Measurements from ENCODE around the gene SORL1. TPM values are rescaled to one million over a fixed set of nuclear protein-coding genes. Genes with fewer than 3 reads are reported as not detected.
A peak's percentile ranks its signal among the peaks of the same experiment; 100 is the strongest.

Gene SORL1
- total RNA-seq, 1 donor from 2014 or later, result 7.1 TPM

DNA sequence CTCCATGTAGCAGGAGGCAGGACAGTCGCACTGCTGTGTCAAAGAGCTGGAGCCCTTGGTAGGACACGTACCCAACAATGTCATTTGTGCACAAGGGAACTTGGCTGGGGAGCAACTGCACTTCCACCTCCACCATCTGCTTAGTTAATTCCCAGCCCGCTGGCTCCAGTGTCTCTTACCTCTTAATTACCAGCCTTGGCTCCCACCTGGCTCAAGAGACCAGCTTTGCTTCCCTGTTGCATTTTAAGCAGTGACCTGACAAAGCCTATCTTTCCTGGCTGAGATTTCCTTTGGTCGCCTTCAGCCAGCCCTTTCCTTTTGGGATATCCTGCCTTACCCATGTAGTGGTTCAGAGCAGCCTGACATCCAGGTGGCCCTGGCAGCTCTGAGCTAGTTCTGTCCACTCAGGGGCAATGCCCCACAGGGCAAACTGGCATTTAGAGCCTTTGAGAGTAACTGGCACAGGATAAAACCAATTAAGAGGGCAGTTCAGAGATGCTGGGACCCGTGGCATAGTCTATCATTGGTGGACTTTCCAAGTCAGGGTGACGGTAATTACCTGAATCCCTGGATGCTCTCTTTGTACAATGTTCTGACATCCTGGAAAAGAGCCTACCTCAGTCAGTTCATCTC, 213.2 kb downstream of the SORL1 start:
- intact Hi-C loops (cut with micrococcal nuclease), result no loop called here
- H3K9me3 ChIP-seq (replicated peaks), result peaks cover 5% of the 10 kb centered on the region
- no peak overlapping the region for H3K27ac ChIP-seq (replicated peaks)
- TF ChIP-seq, protein P1, sequence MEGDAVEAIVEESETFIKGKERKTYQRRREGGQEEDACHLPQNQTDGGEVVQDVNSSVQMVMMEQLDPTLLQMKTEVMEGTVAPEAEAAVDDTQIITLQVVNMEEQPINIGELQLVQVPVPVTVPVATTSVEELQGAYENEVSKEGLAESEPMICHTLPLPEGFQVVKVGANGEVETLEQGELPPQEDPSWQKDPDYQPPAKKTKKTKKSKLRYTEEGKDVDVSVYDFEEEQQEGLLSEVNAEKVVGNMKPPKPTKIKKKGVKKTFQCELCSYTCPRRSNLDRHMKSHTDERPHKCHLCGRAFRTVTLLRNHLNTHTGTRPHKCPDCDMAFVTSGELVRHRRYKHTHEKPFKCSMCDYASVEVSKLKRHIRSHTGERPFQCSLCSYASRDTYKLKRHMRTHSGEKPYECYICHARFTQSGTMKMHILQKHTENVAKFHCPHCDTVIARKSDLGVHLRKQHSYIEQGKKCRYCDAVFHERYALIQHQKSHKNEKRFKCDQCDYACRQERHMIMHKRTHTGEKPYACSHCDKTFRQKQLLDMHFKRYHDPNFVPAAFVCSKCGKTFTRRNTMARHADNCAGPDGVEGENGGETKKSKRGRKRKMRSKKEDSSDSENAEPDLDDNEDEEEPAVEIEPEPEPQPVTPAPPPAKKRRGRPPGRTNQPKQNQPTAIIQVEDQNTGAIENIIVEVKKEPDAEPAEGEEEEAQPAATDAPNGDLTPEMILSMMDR (IDR thresholded peaks at IDR 0.05; ENCODE audit: borderline replicate concordance), result no peak
- H3K4me3 ChIP-seq, result no peak overlapping the region
- no peak for DNase-seq
- no peaks in the 10 kb centered on the region for H3K4me1 ChIP-seq
- H3K27me3 ChIP-seq (ENCODE audit: low read depth), result peaks cover 15% of the 10 kb centered on the region
- no peaks in the 10 kb centered on the region for H3K36me3 ChIP-seq

DNA sequence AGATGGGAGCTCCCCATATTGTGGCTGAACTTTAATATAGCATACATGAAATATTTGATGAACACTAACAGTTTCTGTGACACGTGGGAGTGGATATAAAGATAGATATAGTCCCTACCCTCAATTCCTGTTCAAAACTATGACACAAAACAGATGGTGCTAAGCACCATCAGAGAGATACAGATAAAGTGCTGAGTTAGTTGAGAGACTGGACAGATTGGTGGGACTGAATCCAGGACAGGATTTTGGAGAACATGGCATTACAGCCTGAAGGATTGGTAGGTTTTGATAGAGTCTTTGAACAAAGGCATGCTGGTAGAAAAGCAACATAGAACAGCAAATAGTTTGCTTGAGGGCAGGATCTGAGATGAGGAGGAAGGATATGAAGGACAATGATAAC, 215.7 kb downstream of the SORL1 start:
- Histone ChIP-seq H3K4me3 (no peak overlapping the region), H3K36me3 (no peaks in the 10 kb centered on the region), H3K27ac (replicated peaks) (no peak overlapping the region), H3K9me3 (replicated peaks) (peaks cover 5% of the 10 kb centered on the region), H3K27me3 (ENCODE audit: low read depth) (peaks cover 15% of the 10 kb centered on the region), H3K4me1 (peaks cover 15% of the 10 kb centered on the region)
- intact Hi-C loops (cut with micrococcal nuclease), result no loop called here
- TF ChIP-seq, protein P1 (IDR thresholded peaks at IDR 0.05; ENCODE audit: borderline replicate concordance), result no peak
- no peak for DNase-seq

DNA sequence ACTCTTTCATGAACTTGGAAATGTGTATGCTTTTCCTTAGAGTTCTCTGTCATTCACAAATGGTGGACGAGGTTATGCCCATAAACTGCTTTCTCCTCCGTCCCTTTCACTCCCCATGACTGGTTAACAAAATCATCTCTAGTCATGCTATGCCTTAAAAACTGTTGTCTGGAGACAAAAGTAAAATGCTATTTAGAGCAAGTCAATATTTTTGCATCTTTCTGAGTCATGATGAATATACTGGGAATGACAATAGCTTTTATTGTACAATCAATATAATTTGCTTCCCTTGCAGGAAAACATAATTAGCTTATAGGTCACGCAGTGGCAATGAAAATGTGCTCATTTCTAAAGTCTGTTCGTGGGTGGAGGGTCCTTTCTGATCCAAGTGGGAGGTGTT, 217.3 kb downstream of the SORL1 start:
- Histone ChIP-seq H3K27me3 (ENCODE audit: low read depth) (peaks cover 8% of the 10 kb centered on the region), H3K4me3 (no peak overlapping the region), H3K27ac (replicated peaks) (no peak overlapping the region), H3K9me3 (replicated peaks) (peaks cover 5% of the 10 kb centered on the region), H3K4me1 (peaks cover 23% of the 10 kb centered on the region), H3K36me3 (no peaks in the 10 kb centered on the region)
- DNase-seq, result no peak
- TF ChIP-seq, protein P1 (IDR thresholded peaks at IDR 0.05; ENCODE audit: borderline replicate concordance), result no peak
- intact Hi-C loops (cut with micrococcal nuclease), result no loop called here

DNA sequence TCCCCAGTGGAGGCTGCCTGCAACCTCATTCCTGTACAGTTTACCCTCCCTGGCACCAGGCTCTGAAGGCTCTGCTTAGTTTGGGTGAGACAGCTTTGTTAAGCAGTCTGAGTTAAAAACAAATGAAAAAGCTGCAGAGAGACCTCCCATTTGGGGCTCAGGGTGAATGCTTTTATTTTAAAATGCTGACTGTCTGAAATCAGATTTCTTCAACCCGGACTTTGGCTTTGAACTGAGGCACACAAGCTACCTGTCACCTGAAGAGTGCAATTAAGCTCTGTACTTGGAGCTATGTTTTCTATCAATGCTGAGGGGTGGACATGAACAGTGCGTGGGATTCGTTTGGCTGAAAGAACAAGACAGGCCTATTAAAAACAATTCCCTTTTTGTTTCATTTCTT, 218.2 kb downstream of the SORL1 start:
- Histone ChIP-seq H3K27ac (replicated peaks) (no peak overlapping the region), H3K27me3 (ENCODE audit: low read depth) (peaks cover 7% of the 10 kb centered on the region), H3K36me3 (no peaks in the 10 kb centered on the region), H3K4me3 (no peak overlapping the region), H3K4me1 (peaks cover 23% of the 10 kb centered on the region), H3K9me3 (replicated peaks) (peaks cover 5% of the 10 kb centered on the region)
- no peak for DNase-seq
- TF ChIP-seq, protein P1 (IDR thresholded peaks at IDR 0.05; ENCODE audit: borderline replicate concordance), result no peak
- intact Hi-C loops (cut with micrococcal nuclease), result no loop called here

DNA sequence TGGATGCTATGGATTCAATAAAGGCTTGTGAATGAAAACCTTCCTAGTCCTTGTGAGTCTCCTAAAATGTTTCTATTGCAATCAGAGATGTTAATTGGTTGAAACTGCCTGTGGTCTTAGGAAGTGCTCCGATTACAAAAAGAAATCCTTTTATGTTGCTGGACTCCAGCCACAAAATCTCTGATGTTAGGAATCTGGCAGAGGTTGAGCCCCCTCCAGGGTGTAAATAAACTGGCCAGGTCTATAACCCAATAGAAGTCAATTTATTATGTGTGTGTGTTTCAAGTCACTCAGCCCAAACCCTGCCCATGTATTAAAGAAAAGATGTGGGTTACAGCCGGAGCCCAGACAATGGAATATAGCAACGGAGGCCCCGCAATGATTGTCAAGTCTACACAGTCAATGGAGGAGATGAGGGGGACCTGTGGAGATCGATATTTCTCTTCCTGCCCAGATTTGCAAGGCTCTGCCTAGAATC, 218.7 kb downstream of the SORL1 start:
- H3K4me3 ChIP-seq, result no peak overlapping the region
- H3K36me3 ChIP-seq, result no peaks in the 10 kb centered on the region
- H3K27ac ChIP-seq (replicated peaks), result peak overlapping the region; percentile 47
- H3K27me3 ChIP-seq (ENCODE audit: low read depth), result peaks cover 1% of the 10 kb centered on the region
- peaks cover 23% of the 10 kb centered on the region for H3K4me1 ChIP-seq
- peaks cover 5% of the 10 kb centered on the region for H3K9me3 ChIP-seq (replicated peaks)
- DNase-seq, result no peak
- intact Hi-C loops (cut with micrococcal nuclease), result no loop called here
- TF ChIP-seq, protein P1 (IDR thresholded peaks at IDR 0.05; ENCODE audit: borderline replicate concordance), result no peak
